ENCODE measurements around the gene NSMCE3.

The NSMCE3 gene

DNA sequence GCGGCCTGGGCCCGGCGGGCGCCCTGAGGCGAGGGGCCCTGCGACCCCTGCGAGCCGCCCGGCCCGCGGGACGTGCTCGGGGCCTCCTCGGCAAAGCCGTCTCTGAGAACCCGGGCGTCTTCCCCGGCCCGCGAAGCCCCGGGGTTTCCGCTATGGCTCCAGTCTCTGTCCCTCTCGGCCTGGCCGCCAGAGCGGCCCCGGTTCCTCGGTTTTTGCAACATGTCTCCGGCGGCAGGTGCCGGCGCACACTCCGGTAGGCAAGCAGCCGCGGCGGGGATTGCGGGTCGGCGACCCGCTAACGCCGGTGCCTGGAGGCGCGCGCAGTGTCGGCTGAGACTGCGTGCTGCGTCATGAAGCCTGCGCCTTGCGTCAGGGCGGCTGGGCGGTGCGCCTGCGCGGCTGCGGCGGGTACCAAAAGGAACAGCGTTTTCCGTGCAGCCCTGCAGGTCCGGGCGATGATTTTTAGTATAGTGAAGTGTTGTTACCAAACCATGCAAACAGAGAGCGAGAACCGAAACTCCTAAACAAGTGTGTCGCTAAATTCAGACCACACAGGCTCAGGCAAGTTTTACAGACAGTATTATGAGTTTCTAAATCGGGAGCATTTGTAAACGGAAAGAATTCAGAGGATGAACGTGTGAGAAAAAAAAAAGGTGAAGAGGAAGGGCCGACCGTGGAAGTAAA, at the start of gene NSMCE3:
Gene NSMCE3 (minus strand): TSS at position 338 of the 684 bp plus-strand sequence. CDS start 117 bp downstream, at position 221.
- DNase-seq = peak; percentile 80

DNA sequence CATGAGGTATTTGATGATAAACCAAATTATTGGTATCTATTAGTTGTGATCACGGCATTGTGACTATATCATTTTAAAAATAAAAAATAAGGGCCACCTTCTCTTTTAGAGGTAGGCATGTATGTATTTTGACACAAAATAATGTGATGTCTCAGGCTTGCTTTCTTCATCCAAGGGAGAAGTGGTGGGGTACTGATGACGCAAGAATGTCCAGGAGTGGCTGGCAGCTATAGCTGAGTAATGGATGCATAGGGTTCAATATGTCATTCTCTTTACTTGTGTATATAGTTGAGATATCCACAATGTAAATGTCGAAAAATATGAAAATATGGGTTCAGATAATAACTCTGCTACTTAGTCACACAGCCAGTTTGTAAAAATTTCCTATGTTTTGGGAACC, 46.8 kb upstream of the NSMCE3 start:
- DNase-seq = no peak

DNA sequence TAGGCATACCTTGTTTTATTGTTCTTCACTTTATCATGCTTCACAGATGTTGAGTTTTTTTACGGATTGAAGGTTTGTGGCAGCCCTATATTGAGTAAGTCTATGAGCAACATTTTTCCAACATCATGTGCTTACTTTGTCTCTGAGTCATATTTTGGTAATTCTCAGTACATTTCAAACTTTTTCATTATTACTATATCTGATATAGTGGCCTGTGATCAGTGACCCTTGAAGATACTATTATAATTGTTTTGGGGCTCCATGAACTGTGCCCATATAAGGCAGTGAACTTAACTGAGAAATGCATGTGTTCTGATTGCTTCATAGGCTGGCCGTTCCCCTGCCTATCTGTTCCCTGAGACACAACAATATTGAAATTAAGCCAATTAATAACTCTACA, 42.8 kb upstream of the NSMCE3 start:
- DNase-seq = no peak

GRCh38 chr15:29311696-29312095, 42.1 kb upstream of the NSMCE3 start:
- no peak for DNase-seq

DNA sequence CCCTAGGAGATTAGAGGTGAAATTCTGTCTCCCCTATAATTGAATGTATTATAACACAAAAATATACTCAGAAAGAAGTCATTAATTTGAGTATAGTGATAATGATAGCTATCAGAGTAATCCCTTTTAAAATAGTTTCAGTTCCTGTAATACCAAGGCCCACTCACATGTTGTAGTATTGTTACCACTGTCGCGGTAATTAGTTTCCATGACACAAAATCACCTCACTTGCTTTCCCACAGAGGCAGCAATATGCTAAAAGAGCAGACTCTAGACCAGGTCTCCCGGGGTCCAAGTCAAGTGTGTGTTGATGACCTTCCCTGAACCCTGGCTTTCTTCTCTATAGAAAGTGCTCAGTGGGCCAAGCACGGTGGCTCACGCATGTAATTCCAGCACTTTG, 39.5 kb upstream of the NSMCE3 start:
- no peak for DNase-seq

DNA sequence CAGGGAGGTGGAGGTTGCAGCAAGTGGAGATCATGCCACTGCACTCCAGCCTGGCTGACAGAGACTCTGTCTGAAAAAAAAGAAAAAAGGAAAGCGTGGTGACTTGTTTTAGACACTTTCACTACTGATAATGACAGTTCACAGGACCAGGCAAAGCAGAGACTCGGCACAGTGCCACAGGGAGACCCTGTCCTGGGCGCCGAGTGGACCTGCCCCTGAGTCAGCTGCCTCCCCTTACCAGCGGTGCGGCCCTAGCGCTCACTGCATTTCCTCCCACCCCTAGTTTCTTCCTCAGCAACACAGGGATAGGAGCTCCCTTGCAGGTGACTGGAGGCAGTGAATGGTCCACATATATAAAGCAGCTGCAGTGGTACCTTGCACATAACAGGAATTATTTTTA, 38.7 kb upstream of the NSMCE3 start:
- DNase-seq = no peak

GRCh38 chr15:29305556-29305955, 35.9 kb upstream of the NSMCE3 start:
- DNase-seq = no peak

GRCh38 chr15:29302871-29303270, 33.2 kb upstream of the NSMCE3 start:
- no peak for DNase-seq

- no peak for DNase-seq
These were observed 30.2 kb upstream of the NSMCE3 start for GRCh38 chr15:29299784-29300183.

DNA sequence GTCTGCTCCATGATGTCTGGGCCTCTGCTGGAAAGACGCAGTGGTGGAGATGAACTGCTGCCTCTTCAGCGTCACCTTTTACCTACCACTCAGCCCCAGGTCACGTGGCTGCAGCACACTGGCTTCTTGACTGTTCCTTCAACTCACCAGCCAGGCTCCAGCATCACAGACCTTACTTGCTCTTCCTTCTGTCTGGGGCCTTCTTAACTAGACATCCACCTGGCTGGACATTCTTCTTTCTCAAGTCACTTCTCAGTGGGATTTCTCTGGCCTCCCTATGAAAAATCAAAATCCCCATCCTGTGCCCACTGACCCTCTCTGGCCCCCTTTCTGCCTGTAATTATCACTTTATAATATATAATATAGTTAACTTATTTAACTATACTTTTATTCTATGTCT, 29.7 kb upstream of the NSMCE3 start:
- no peak for DNase-seq

DNA sequence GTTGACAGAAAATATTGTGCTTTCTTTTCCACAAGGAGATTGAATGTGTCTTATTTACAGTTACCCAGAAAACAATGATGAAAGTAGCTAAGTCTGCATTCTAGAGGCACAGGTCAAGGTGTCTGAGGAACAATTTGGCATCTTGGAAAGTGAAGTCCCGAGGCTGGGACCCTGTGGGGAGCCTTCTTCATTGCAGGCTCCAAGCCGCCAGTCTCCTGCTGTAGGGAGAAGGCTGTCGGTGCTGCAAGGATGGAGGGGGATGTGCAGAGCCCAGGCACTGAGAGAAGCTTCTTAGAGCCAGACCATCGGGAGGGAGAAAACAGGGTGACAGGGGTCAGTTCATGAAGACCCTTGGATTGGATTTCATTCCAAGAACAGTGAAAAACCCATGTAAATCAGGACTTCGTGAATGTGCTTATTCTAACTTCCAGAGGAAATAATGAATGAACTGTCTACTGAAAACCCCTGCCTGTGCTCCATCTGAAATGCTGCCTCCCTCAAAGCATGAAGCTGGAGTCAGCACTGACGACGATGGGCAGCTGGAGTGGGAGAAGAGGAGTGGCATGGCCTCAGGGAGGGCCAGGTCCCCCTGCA, 25.2 kb upstream of the NSMCE3 start:
- DNase-seq = no peak

- DNase-seq = no peak
These were observed 21.6 kb upstream of the NSMCE3 start for GRCh38 chr15:29291067-29291845.

- no peak for DNase-seq
These were observed 19.6 kb upstream of the NSMCE3 start for GRCh38 chr15:29289173-29289572.

DNA sequence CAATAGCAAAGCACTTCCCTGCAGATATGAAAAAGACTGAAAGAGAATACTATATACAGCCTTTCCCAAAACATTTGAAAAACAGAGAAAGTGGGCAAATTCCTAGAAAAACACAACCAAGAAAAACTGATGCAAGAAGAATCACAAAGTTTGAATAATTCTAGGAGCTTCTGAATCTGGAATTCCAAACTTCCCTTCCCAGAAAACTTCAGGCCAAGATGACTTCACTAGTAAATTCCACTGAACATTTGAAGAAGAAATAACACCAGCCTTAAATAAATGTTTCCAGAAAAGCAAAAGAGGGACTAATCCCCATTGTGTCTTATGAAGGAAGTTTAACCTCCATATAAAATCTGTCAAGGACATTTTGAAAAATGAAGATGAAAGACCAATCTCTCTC, 15.8 kb upstream of the NSMCE3 start:
- no peak for DNase-seq

DNA sequence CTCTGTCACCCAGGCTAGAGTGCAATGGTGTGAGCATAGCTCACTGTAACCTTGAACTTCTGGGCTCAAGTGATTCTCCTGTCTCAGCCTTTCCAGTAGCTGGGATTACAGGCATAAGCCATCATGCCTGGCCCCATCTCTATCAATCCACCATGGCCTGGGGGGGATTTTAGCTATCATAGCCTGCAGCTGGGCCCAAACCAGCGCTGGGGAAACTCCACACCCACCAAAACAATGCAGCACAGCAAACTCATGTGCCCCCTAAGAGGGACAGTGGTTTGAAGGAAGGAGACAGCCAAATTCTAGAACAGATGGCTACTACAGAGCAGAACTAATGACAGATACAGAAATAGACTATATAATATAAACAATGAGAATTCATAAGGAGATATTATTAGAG, 13.8 kb upstream of the NSMCE3 start:
- DNase-seq = no peak

DNA sequence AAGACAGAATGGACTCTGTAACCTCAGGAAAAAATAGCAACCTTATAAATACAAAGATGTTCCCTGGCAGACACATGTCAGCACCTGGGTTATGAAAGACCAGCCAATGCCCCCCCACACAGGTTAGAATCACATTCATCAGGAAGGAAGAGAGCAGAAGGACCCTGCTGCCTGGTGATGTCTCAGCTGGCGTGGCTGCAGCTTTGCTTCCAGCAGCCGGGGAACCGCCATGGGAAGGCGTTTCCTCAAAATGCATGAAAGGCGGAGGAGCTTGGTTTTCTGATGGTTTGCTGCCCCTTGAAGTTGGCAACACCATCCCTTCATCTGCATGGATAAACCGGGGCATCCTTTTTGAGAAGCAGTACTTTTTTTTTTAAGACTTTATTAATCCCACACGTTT, 10.9 kb upstream of the NSMCE3 start:
- no peak for DNase-seq

DNA sequence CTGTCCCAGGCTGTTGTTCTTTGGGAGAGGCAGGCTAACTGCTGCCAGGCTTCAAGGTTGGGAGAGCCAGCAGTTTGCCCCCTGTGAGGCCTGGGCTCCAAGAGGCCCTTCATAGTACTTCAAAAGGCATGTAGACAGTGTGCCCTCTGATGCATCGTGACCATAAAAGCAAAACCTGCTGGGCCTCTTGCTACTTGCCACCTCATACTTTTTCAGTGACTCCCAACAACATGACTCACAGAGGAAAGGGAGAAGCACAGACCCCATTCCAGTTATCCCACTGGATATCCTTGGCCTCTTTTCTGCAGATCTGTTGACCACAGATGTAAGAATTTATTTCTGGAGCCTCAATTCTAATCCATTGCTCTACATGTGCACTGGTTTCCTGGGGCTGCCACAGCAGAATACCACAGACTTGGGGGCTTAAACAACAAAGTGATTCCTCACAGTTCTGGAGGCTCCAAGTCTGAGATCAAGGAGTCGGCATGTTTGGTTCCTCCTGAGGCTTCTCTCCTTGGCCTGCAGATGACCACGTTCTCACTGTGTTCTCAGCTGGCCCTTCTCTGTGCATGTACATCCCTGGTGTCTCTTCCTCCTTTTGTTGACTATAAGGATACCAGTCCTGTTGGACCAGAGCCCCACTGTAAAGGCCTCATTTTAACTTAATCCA, 8.9 kb upstream of the NSMCE3 start:
- no peak for DNase-seq

DNA sequence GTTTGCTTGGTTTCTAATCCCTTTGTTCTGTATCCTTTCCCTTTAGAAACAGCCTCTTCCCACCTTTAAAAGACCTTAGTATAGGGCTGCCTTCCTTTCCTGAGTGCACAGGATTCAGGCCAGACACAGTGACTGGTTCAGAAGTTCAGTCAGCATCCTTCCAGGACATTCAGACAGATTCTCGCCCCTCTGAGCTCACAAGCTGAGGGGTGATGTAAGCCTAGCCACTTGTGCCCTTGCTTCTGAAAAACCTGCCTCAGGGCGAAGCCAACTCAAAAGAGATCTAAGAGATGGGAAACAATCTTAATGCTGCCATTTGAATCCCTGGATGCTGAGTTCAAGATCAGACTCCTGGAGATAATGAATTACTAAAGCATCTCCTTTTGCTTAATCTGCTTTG, 6.7 kb upstream of the NSMCE3 start:
- no peak for DNase-seq

DNA sequence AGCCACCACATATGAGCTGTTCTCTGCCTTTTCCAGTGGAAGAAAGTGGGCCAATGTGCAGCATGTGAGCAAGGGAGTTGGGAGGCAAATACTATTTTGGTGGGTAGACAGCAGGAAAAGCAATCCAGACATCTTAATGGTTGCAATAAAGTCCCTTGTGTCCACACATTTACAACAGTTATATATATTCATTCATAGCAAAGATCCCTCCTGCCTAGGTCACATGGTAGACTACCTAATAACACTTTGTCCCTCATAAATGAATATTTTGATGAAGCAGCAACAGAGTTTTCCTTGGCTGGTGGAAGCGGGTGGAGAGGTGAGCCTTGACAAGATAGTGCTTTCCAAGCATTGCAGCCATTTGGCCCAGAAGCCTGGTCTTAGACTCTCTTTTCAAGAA, 6.2 kb upstream of the NSMCE3 start:
- DNase-seq = no peak

DNA sequence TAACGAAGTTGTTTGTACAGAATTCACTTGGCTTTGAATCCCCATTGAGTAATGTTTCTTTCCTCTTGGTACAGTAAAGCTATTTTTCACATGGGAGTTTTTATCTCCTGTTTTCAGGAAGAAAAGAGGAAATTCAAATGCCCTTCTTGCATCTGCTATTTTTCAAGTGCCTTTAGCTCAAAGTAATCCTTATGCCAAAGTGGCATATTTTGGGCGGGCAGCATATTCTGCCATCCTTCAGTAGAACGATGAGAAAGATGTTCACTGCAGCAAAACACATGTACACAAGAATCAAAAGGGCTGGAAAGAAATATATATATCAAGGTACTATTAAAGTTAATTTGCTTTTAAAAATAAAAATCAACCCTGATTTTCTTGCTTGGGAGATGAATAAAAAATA, 5.3 kb upstream of the NSMCE3 start:
- no peak for DNase-seq

DNA sequence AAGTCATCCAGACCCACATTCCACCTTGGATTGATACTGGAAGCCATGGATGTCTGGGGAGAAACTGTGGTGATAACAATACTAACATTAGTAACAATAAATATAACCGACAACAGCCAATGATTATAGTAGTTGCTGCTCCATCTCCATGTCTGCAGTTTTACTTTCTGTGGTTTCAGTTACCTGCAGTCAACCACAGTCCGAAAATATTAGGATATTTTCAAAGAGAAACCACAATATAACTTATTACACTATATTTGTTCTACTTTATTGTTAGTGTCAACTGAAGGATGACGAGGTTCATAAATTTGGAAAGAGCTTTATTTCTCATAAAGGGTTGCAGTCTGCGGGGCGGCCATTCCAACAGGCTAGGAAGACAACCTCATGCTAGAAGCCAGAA, 2.6 kb upstream of the NSMCE3 start:
- no peak for DNase-seq

DNA sequence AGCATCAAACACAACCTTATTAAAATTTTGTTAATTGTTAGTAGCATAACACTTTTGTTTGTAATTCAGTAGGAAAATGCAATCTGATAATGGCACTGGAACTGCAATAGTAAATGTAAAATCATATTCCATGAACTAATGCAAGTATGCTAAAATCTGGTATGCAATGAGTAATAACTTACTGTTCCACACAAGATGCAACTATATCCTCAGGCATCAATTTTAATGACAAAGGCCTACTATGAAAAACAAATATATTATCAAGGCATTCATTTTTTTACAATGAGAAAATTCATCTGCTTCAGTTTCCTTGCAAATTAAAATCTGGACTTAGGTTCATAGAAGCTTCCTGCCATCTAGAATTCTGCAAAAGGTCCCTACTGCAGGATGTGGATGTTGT, 1.4 kb upstream of the NSMCE3 start:
- no peak for DNase-seq

DNA sequence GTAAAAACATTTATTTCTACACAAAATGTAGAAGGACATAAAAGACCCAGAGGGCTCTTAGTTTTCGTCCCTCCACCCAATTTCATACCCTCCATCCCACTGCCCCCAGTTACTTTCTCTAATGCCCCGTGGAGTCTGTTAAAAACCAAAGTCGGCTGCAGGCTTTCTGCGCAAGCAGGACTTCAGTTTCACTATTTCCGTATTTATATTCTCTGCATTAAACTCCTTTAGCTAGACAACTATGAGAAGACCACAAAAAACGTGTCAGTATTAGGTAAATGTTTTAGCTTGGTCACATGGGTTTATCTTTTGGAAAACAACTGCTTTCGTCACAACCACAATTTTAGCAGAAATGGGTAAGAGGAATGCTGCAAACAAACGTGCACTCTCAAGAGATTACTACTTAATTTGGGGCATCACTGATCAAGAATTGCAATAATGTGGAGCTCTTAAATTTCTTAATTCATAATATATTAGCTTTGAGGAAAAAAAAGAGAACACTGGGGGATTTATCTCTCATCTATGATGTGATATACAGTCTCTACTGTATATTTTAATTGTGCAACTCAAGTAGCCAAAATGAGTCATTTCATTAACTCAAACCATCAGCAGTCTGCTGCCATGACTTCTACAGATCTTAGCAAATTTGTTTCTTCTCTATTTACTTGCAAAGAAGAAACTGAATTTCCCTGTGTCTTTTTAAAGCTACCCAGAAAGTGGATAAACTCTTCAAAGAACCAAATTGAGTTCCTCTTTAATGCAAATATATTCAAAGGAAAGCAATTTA, 740 bp upstream of the NSMCE3 start:
- DNase-seq = no peak
